HTR-8/SVneo (cell line): ENCODE results near the gene GOLGA3.
"Not testable (repeated sequence)": the region's sequence is repeated elsewhere in the genome, so short reads cannot be mapped to it uniquely, and the experiment has no call there.

Experiments
- DNase-seq: peaks from one replicate; pipeline ENCODE4 v3.0.0; 2011; ENCODE audit warnings: low spot score, mixed read lengths; ENCODE audit not compliant: insufficient read length
- FAIRE-seq: peaks from 2 replicates; lab custom pipeline; 2011; peaks lifted over from hg19 to GRCh38; lab: Jason Lieb, UNC

Gene GOLGA3

GRCh38 chr12:132847363-132848356 lies 19.0 kb upstream of the GOLGA3 start:
- FAIRE-seq: no peak

GRCh38 chr12:132844681-132845080 lies 16.0 kb upstream of the GOLGA3 start:
- not testable (repeated sequence) for FAIRE-seq, DNase-seq

More at GRCh38 chr12:132847363-132848356, 19.0 kb upstream of the GOLGA3 start:
- no peak for DNase-seq

- no peak for FAIRE-seq
These were observed 13.9 kb upstream of the GOLGA3 start for GRCh38 chr12:132842449-132843045.

GRCh38 chr12:132841151-132841550 lies 12.5 kb upstream of the GOLGA3 start:
- FAIRE-seq: no peak
- DNase-seq: no peak

More at GRCh38 chr12:132842449-132843045, 13.9 kb upstream of the GOLGA3 start:
- no peak for DNase-seq

GRCh38 chr12:132840536-132840935 lies 11.9 kb upstream of the GOLGA3 start:
- DNase-seq: no peak
- no peak for FAIRE-seq

GRCh38 chr12:132839558-132840235 lies 11.0 kb upstream of the GOLGA3 start:
- DNase-seq (no peak), FAIRE-seq (no peak)

- DNase-seq (no peak), FAIRE-seq (no peak)
These were observed 9.9 kb upstream of the GOLGA3 start for GRCh38 chr12:132838410-132839080.

- DNase-seq (no peak), FAIRE-seq (no peak)
These were observed 9.2 kb upstream of the GOLGA3 start for GRCh38 chr12:132837693-132838409.

- no peak for FAIRE-seq
These were observed 8.2 kb upstream of the GOLGA3 start for GRCh38 chr12:132836795-132837331.

GRCh38 chr12:132836230-132836629 lies 7.6 kb upstream of the GOLGA3 start:
- FAIRE-seq, DNase-seq: not testable (repeated sequence)

More at GRCh38 chr12:132836795-132837331, 8.2 kb upstream of the GOLGA3 start:
- DNase-seq: no peak

- DNase-seq (no peak), FAIRE-seq (no peak)
These were observed 6.7 kb upstream of the GOLGA3 start for GRCh38 chr12:132835076-132836025.

GRCh38 chr12:132834181-132834711 lies 5.6 kb upstream of the GOLGA3 start:
- DNase-seq (no peak), FAIRE-seq (no peak)

- FAIRE-seq (no peak), DNase-seq (no peak)
These were observed 4.7 kb upstream of the GOLGA3 start for GRCh38 chr12:132833341-132833740.

- DNase-seq: no peak
- FAIRE-seq: no peak
These were observed 3.1 kb upstream of the GOLGA3 start for GRCh38 chr12:132831771-132832170.

GRCh38 chr12:132827763-132828703 lies 636 bp downstream of the GOLGA3 start:
- FAIRE-seq (no peak), DNase-seq (peak; percentile 37)

GRCh38 chr12:132825861-132826260 lies 2.8 kb downstream of the GOLGA3 start:
- DNase-seq (no peak), FAIRE-seq (no peak)

GRCh38 chr12:132825089-132825488 lies 3.6 kb downstream of the GOLGA3 start:
- FAIRE-seq (no peak), DNase-seq (no peak)
